HepG2 (cell line): ENCODE results near the gene VAV2.

ENCODE experiments used
- ISX ChIP-seq: sonication (generic); formaldehyde crosslinking; conservative IDR thresholded peaks from 2 replicates; pipeline ENCODE4 v1.5.0; 2020; ENCODE audit warnings: missing genetic modification reagents
- RFXANK ChIP-seq: IDR thresholded peaks from 2 replicates; pipeline ENCODE4 v1.6.1; 2016
- ZC3H4 ChIP-seq: sonication (generic); formaldehyde crosslinking; IDR thresholded peaks from 2 replicates; pipeline ENCODE4 v1.4.0; 2020; ENCODE audit warnings: missing genetic modification reagents, borderline replicate concordance
- TF ChIP-seq, protein P1 (sequence below): sonication (generic); formaldehyde crosslinking; IDR thresholded peaks from 2 replicates; pipeline ENCODE4 v1.5.0; 2020; ENCODE audit warnings: mild to moderate bottlenecking, missing genetic modification reagents, moderate library complexity
- TF ChIP-seq, protein P2 (sequence below): sonication (generic); formaldehyde crosslinking; IDR thresholded peaks from 2 replicates; pipeline ENCODE4 v1.8.1; 2022; ENCODE audit warnings: low read depth, mild to moderate bottlenecking, missing genetic modification reagents

DNA sequence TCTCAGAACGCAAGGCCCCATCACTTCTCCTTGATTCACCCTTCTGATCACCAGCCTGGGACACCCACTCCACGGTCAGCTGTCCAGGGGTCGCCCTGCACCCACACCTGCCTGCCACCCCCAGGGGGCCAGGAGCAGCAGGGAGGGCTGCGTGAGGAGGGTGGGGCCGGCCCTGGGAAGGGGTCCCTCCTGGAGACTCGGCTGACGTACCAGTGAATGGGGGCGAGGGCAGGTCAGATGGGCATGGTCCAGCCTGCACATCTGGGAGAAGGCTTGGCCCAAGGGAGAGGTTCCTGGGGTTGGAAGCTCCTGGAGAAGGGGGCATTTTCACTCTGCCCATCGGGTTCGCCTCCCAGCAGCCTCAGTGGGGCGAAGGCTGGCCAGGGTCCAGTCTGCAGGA, 232.2 kb downstream of the VAV2 start:
- TF ChIP-seq, protein P1, sequence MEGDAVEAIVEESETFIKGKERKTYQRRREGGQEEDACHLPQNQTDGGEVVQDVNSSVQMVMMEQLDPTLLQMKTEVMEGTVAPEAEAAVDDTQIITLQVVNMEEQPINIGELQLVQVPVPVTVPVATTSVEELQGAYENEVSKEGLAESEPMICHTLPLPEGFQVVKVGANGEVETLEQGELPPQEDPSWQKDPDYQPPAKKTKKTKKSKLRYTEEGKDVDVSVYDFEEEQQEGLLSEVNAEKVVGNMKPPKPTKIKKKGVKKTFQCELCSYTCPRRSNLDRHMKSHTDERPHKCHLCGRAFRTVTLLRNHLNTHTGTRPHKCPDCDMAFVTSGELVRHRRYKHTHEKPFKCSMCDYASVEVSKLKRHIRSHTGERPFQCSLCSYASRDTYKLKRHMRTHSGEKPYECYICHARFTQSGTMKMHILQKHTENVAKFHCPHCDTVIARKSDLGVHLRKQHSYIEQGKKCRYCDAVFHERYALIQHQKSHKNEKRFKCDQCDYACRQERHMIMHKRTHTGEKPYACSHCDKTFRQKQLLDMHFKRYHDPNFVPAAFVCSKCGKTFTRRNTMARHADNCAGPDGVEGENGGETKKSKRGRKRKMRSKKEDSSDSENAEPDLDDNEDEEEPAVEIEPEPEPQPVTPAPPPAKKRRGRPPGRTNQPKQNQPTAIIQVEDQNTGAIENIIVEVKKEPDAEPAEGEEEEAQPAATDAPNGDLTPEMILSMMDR (CRISPR knock-in tag): no peak
- no peak for TF ChIP-seq RFXANK (CRISPR knock-in tag)
- no peak for TF ChIP-seq ZC3H4 (CRISPR knock-in tag)
- TF ChIP-seq, protein P2, sequence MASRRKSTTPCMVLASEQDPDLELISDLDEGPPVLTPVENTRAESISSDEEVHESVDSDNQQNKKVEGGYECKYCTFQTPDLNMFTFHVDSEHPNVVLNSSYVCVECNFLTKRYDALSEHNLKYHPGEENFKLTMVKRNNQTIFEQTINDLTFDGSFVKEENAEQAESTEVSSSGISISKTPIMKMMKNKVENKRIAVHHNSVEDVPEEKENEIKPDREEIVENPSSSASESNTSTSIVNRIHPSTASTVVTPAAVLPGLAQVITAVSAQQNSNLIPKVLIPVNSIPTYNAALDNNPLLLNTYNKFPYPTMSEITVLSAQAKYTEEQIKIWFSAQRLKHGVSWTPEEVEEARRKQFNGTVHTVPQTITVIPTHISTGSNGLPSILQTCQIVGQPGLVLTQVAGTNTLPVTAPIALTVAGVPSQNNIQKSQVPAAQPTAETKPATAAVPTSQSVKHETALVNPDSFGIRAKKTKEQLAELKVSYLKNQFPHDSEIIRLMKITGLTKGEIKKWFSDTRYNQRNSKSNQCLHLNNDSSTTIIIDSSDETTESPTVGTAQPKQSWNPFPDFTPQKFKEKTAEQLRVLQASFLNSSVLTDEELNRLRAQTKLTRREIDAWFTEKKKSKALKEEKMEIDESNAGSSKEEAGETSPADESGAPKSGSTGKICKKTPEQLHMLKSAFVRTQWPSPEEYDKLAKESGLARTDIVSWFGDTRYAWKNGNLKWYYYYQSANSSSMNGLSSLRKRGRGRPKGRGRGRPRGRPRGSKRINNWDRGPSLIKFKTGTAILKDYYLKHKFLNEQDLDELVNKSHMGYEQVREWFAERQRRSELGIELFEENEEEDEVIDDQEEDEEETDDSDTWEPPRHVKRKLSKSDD: no peak
- TF ChIP-seq ISX: no peak
